K562 (cell line): Measurements from ENCODE around the gene MKNK2. TPM values are rescaled to one million over a fixed set of nuclear protein-coding genes. Genes with fewer than 3 reads are reported as not detected.

ENCODE experiments used
- DNMT1 ChIP-seq: fragments of 450-650 bp; IDR thresholded peaks from 2 replicates; pipeline ENCODE4 v1.6.1; 2016; ENCODE audit warnings: antibody characterized with exemption, mild to moderate bottlenecking
- ELK3 ChIP-seq: fragments of 450-650 bp; formaldehyde crosslinking; IDR thresholded peaks from 2 replicates; pipeline ENCODE4 v1.4.0; 2020; ENCODE audit warnings: mild to moderate bottlenecking
- ERF ChIP-seq: fragments of 450-650 bp; formaldehyde crosslinking; IDR thresholded peaks from 2 replicates; pipeline ENCODE4 v1.4.0; 2020; ENCODE audit warnings: mild to moderate bottlenecking, mixed read lengths
- ESRRA ChIP-seq: fragments of 450-650 bp; IDR thresholded peaks from 2 replicates; pipeline ENCODE4 v1.6.1; 2014; ENCODE audit warnings: low read depth, mild to moderate bottlenecking, moderate library complexity, borderline replicate concordance
- EZH2 ChIP-seq: IDR thresholded peaks from 2 replicates; pipeline ENCODE4 v1.6.1; 2012; ENCODE audit warnings: low read depth, mild to moderate bottlenecking, inconsistent platforms, low read length, borderline replicate concordance
- GABPB2 ChIP-seq: fragments of 250-450 bp; sonication (Bioruptor Pico); conservative IDR thresholded peaks from 2 replicates; pipeline ENCODE4 v1.5.1; 2021; ENCODE audit warnings: mild to moderate bottlenecking
- KDM1A ChIP-seq, 2 experiments: fragments of 450-650 bp; IDR thresholded peaks; 2 replicates each; pipeline ENCODE4 v1.6.1; 2016; ENCODE audit warnings: mild to moderate bottlenecking in 2 of 2
- L3MBTL2 ChIP-seq: fragments of 450-650 bp; IDR thresholded peaks from 2 replicates; pipeline ENCODE4 v1.6.1; 2016; ENCODE audit warnings: mild to moderate bottlenecking, moderate library complexity
- MBD2 ChIP-seq: sonication (generic); IDR thresholded peaks from 2 replicates; pipeline ENCODE4 v1.6.1; 2016; ENCODE audit warnings: low read depth, borderline replicate concordance
- NELFE ChIP-seq: IDR thresholded peaks from 2 replicates; pipeline ENCODE4 v1.6.1; 2011; ENCODE audit warnings: mild to moderate bottlenecking; ENCODE audit not compliant: insufficient read depth, insufficient read length
- NONO ChIP-seq, 2 experiments: fragments of 200-400 bp in 1 of 2; fragments of 450-650 bp in 1 of 2; formaldehyde crosslinking in 1 of 2; IDR thresholded peaks; 2 replicates each; pipeline ENCODE4 v1.6.1; 2017; ENCODE audit warnings: low read depth in 2 of 2, mild to moderate bottlenecking in 2 of 2, moderate library complexity in 2 of 2, low read length in 1 of 2
- NRF1 ChIP-seq, 2 experiments: fragments of 450-650 bp; IDR thresholded peaks in 1 of 2; conservative IDR thresholded peaks in 1 of 2; 2 replicates each; pipeline ENCODE4 v1.6.1; 2014; ENCODE audit warnings: mild to moderate bottlenecking in 2 of 2
- SMAD2 ChIP-seq: fragments of 150-350 bp; IDR thresholded peaks from 2 replicates; pipeline ENCODE4 v1.6.1; 2014; ENCODE audit warnings: low read depth, mild to moderate bottlenecking, low read length
- TAL1 ChIP-seq: fragments of 450-650 bp; IDR thresholded peaks from 2 replicates; pipeline ENCODE4 v1.6.1; 2016; ENCODE audit warnings: mild to moderate bottlenecking
- TRIM24 ChIP-seq, 2 experiments: fragments of 450-650 bp; IDR thresholded peaks; 2 replicates each; pipeline ENCODE4 v1.6.1; 2016
- TSC22D4 ChIP-seq: fragments of 450-650 bp; IDR thresholded peaks from 2 replicates; pipeline ENCODE4 v1.6.1; 2016; ENCODE audit warnings: missing genetic modification characterization, missing biosample characterization, control low read depth
- ZNF274 ChIP-seq: IDR thresholded peaks from 2 replicates; pipeline ENCODE4 v1.6.1; 2011; ENCODE audit warnings: low read depth, mild to moderate bottlenecking, low read length, moderate library complexity, borderline replicate concordance
- ZNF764 ChIP-seq: fragments of 250-450 bp; sonication (Bioruptor Pico); IDR thresholded peaks from 2 replicates; pipeline ENCODE4 v1.4.0; 2020; ENCODE audit warnings: low read depth, mild to moderate bottlenecking, moderate library complexity
- polyA plus RNA-seq, 8 experiments: library from polyadenylated mRNA; depleted of rRNA in 4 of 8; stranded (reverse) in 5 of 8; unstranded in 3 of 8; fragments of >200 nt; fragmentation: Nextera tagmentation in 2 of 8; fragmentation: Illumina TruSeq in 1 of 8; extraction: Ambion mirVana in 2 of 8; extraction: Trizol in 1 of 8; gene quantifications; 2 replicates each; pipeline versions ENCODE4 v1.2.1 to v1.2.3, GENCODE V29; 2011 to 2014; ENCODE audit warnings: inconsistent platforms in 1 of 8, missing spikeins in 1 of 8
- total RNA-seq, 7 experiments: library from RNA; depleted of rRNA in 6 of 7; stranded (reverse); fragments of >200 nt in 6 of 7; fragmentation: Illumina TruSeq in 2 of 7; extraction: Trizol in 2 of 7; gene quantifications; 2 replicates each; pipeline versions ENCODE4 v1.2.1 to v1.2.3, GENCODE V29; 2011 to 2021; ENCODE audit warnings: low replicate concordance in 1 of 7

MKNK2 gene
- total and polyA plus RNA-seq, 9 of the 15 experiments (the other 6 are each of a cell fraction or from before 2014, with no cell fraction given), result 5.1 to 191 (median 51.9) TPM

- no peak for TF ChIP-seq ELK3 (CRISPR knock-in tag)
- no peak for TF ChIP-seq ZNF764 (CRISPR knock-in tag)
- TF ChIP-seq ESRRA, result no peak
- TF ChIP-seq TAL1, result no peak
- no peak for TF ChIP-seq DNMT1
- TF ChIP-seq ZNF274, result no peak
- no peak; the same call in 1 of the 2 replicates for TF ChIP-seq L3MBTL2
- TF ChIP-seq NRF1 (conservative IDR thresholded peaks at IDR 0.05 in 1 of 2, IDR thresholded peaks at IDR 0.05 in 1 of 2), result no peak; a peak in 2 of 4 replicates
- no peak for TF ChIP-seq TSC22D4
- TF ChIP-seq EZH2, result no peak
- no peak for TF ChIP-seq TRIM24 (IDR thresholded peaks at IDR 0.05)
- TF ChIP-seq KDM1A (IDR thresholded peaks at IDR 0.05), result no peak
- TF ChIP-seq MBD2, result peak; percentile 71
- no peak for TF ChIP-seq SMAD2
- no peak for TF ChIP-seq NONO (IDR thresholded peaks at IDR 0.05; ENCODE audit: low read depth in 2 of 2, low read length in 1 of 2)
- TF ChIP-seq GABPB2 (CRISPR knock-in tag), result no peak
- TF ChIP-seq ERF (CRISPR knock-in tag), result no peak
- TF ChIP-seq NELFE, result no peak
Measured at GRCh38 chr19:2061495-2062388, 10.7 kb upstream of the MKNK2 start (continued).
